PC-9 (cell line): Measurements from ENCODE around the gene NR4A3. TPM values are rescaled to one million over a fixed set of nuclear protein-coding genes. Genes with fewer than 3 reads are reported as not detected.

ENCODE experiments used
- BruUV-seq: library from RNA; stranded (reverse); fragments of 400-500 nt; replicated peaks from 2 replicates; lab custom pipeline; 2021; lab: Mats Ljungman, UMichigan
- CTCF ChIA-PET: fragments of 300-600 bp; sonication (Branson Sonifier 250); formaldehyde crosslinking; loops from one replicate; lab custom pipeline; 2022; ENCODE audit warnings: antibody characterized with exemption; lab: Charles Lee
- POLR2A ChIA-PET: fragments of 300-600 bp; sonication (Branson Sonifier 250); formaldehyde crosslinking; loops from one replicate; lab custom pipeline; 2022; ENCODE audit warnings: antibody characterized with exemption; ENCODE audit not compliant: unreplicated experiment; lab: Charles Lee
- DNase-seq, 2 experiments: peaks; one replicate each; pipeline versions ENCODE4 v3.0.0 to v3.0.0-alpha.2; 2015 to 2022; ENCODE audit warnings: mixed read lengths in 1 of 2
- H2AFZ ChIP-seq: fragments of 200-600 bp; sonication (generic); 2 replicates; pipeline ENCODE4 v1.8.1; 2017; ENCODE audit warnings: antibody characterized with exemption
- H3F3A ChIP-seq: fragments of 200-600 bp; sonication (generic); 2 replicates; pipeline ENCODE4 v1.8.1; 2017; ENCODE audit warnings: antibody characterized with exemption, mild to moderate bottlenecking, low read depth; ENCODE audit not compliant: insufficient read depth
- H3K27ac ChIP-seq: fragments of 200-600 bp; sonication (generic); 2 replicates; pipeline ENCODE4 v1.6.1; 2016; ENCODE audit warnings: mixed run types
- H3K27me3 ChIP-seq: fragments of 200-600 bp; sonication (generic); 2 replicates; pipeline ENCODE4 v1.6.1; 2016; ENCODE audit warnings: low read depth, mixed run types; ENCODE audit not compliant: insufficient read depth
- H3K36me3 ChIP-seq: fragments of 200-600 bp; sonication (generic); 2 replicates; pipeline ENCODE4 v1.6.1; 2016; ENCODE audit warnings: low read depth, mixed run types
- H3K4me1 ChIP-seq: fragments of 200-600 bp; sonication (generic); replicated peaks from 2 replicates; pipeline ENCODE4 v1.6.1; 2016; ENCODE audit warnings: mixed run types; ENCODE audit not compliant: insufficient read depth
- H3K4me2 ChIP-seq: fragments of 200-600 bp; sonication (generic); 2 replicates; pipeline ENCODE4 v1.6.1; 2017; ENCODE audit warnings: mixed run types
- H3K4me3 ChIP-seq: fragments of 200-600 bp; sonication (generic); 2 replicates; pipeline ENCODE4 v1.6.1; 2016; ENCODE audit warnings: mixed run types
- H3K79me2 ChIP-seq: fragments of 200-600 bp; sonication (generic); 2 replicates; pipeline ENCODE4 v1.6.1; 2017; ENCODE audit warnings: low read depth, mixed run types
- H3K9me2 ChIP-seq: fragments of 200-600 bp; sonication (generic); 2 replicates; pipeline ENCODE4 v1.8.1; 2017; ENCODE audit warnings: mild to moderate bottlenecking; ENCODE audit not compliant: insufficient read depth
- H3K9me3 ChIP-seq: fragments of 200-600 bp; sonication (generic); 2 replicates; pipeline ENCODE4 v1.8.1; 2016; ENCODE audit warnings: low read depth; ENCODE audit not compliant: insufficient read depth
- H4K20me1 ChIP-seq: fragments of 200-600 bp; sonication (generic); 2 replicates; pipeline ENCODE4 v1.8.1; 2017; ENCODE audit not compliant: insufficient read depth
- EZH2 ChIP-seq: fragments of 200-600 bp; sonication (generic); IDR thresholded peaks from 2 replicates; pipeline ENCODE4 v1.8.0; 2017; ENCODE audit warnings: antibody characterized with exemption, low read depth
- intact Hi-C: fragments of 100-400 bp; cut with micrococcal nuclease; formaldehyde crosslinking; loops from one replicate; pipeline ENCODE4 v1.10.0; 2022; ENCODE audit not compliant: unreplicated experiment
- total RNA-seq: library from RNA; stranded (reverse); gene quantifications from 2 replicates; pipeline ENCODE4 v1.2.3, GENCODE V29; 2021
- TF ChIP-seq, protein P1 (sequence below): fragments of 200-600 bp; sonication (generic); conservative IDR thresholded peaks from 2 replicates; pipeline ENCODE4 v1.6.1; 2017; ENCODE audit warnings: mixed run types, antibody characterized with exemption, mild to moderate bottlenecking, moderate library complexity

The NR4A3 gene
- total RNA-seq, 1 experiment from 2014 or later = not detected

DNA sequence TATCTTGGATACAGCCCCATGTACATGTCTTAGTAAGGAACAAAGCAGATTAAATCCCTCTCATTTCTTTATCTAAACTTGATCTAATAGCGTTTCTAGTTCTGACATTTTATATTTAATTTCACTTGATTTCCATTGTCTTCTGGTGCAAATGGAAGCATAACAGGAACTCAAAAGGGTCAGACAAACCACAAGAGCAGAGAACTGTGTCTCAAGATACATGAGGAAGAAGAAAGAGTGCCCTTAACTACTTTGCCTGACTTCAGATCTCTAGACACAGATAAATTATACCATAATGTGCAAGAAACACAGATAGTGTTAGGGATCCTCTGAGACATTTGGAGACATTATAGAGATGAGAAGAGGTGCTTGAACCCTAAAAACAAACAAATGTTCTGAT is 64.1 kb downstream of the NR4A3 start:
- Histone ChIP-seq H3K79me2 (no peaks in the 10 kb centered on the region), H3K27me3 (no peaks in the 10 kb centered on the region), H3K9me3 (no peaks in the 10 kb centered on the region), H4K20me1 (no peaks in the 10 kb centered on the region), H3K27ac (no peak overlapping the region), H2AFZ (no peak overlapping the region), H3F3A (no peaks in the 10 kb centered on the region), H3K36me3 (no peaks in the 10 kb centered on the region), H3K4me3 (no peak overlapping the region), H3K4me2 (no peak overlapping the region), H3K4me1 (no peaks in the 10 kb centered on the region), H3K9me2 (no peaks in the 10 kb centered on the region)
- TF ChIP-seq EZH2 = no peak
- TF ChIP-seq, protein P1, sequence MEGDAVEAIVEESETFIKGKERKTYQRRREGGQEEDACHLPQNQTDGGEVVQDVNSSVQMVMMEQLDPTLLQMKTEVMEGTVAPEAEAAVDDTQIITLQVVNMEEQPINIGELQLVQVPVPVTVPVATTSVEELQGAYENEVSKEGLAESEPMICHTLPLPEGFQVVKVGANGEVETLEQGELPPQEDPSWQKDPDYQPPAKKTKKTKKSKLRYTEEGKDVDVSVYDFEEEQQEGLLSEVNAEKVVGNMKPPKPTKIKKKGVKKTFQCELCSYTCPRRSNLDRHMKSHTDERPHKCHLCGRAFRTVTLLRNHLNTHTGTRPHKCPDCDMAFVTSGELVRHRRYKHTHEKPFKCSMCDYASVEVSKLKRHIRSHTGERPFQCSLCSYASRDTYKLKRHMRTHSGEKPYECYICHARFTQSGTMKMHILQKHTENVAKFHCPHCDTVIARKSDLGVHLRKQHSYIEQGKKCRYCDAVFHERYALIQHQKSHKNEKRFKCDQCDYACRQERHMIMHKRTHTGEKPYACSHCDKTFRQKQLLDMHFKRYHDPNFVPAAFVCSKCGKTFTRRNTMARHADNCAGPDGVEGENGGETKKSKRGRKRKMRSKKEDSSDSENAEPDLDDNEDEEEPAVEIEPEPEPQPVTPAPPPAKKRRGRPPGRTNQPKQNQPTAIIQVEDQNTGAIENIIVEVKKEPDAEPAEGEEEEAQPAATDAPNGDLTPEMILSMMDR = no peak
- ChIA-PET CTCF (no interaction called here), POLR2A (no interaction called here)
- intact Hi-C loops = no loop called here
- BruUV-seq = no TSS peak
- no peak for DNase-seq

DNA sequence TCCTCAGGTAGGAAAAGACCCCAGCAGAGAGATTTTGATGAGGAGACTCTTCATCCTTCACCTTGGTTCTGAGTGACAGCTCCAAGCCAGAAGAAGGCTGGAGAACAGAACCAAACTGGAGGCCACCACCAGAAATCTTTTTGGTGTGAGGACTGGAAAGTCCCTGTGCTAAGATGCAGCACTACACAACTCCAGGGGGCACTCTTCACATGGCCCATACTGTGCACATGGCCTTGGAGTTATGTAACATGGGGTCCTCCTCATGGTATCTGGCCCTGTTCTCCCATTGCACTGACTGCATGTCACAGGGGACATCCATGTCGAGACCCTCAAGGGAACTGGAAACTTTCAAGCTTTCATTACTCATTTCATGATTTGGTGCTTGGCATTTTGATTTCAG is 67.4 kb downstream of the NR4A3 start:
- CTCF ChIA-PET = no interaction called here
- DNase-seq = no peak
- H3K9me2 ChIP-seq = no peaks in the 10 kb centered on the region
- H3K36me3 ChIP-seq = no peaks in the 10 kb centered on the region
- POLR2A ChIA-PET = no interaction called here
- H3K27me3 ChIP-seq = no peaks in the 10 kb centered on the region
- no peaks in the 10 kb centered on the region for H3K79me2 ChIP-seq
- H3K9me3 ChIP-seq = no peaks in the 10 kb centered on the region
- no TSS peak for BruUV-seq
- H2AFZ ChIP-seq = no peak overlapping the region
- no peak overlapping the region for H3K4me2 ChIP-seq
- no peak for TF ChIP-seq EZH2
- TF ChIP-seq, protein P1 = no peak
- no peak overlapping the region for H3K4me3 ChIP-seq
- H3K27ac ChIP-seq = no peak overlapping the region
- no peaks in the 10 kb centered on the region for H4K20me1 ChIP-seq
- H3K4me1 ChIP-seq = no peaks in the 10 kb centered on the region
- intact Hi-C loops = no loop called here
- H3F3A ChIP-seq = no peaks in the 10 kb centered on the region

DNA sequence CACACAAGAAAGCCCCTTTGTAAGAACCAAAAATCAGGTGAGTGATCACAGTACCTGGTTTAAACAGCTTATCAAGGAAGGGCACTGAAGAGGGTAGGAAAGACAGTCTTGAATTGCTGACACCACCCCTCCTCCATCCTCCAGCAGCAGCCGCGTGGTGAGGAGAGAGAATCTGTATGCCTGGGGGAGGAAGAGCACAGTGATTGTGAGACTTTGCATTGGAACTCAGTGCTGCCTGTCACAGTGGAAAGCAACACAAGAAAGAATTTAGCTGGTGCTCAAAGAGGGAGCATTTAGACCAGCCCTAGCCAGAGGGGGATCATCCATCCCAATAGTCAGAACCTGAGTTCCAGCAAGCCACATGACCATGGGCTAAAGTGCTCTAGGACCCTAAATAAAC is 73.1 kb downstream of the NR4A3 start:
- Histone ChIP-seq H3K27ac (no peak overlapping the region), H3K4me1 (no peaks in the 10 kb centered on the region), H3K4me3 (no peak overlapping the region), H3F3A (no peaks in the 10 kb centered on the region), H3K9me2 (no peaks in the 10 kb centered on the region), H3K79me2 (no peaks in the 10 kb centered on the region), H3K27me3 (no peaks in the 10 kb centered on the region), H4K20me1 (no peaks in the 10 kb centered on the region), H3K4me2 (no peak overlapping the region), H3K9me3 (no peaks in the 10 kb centered on the region), H2AFZ (no peak overlapping the region), H3K36me3 (no peaks in the 10 kb centered on the region)
- POLR2A ChIA-PET = no interaction called here
- no peak for DNase-seq
- intact Hi-C loops = no loop called here
- BruUV-seq = no TSS peak
- CTCF ChIA-PET = no interaction called here
- TF ChIP-seq, protein P1 = no peak
- no peak for TF ChIP-seq EZH2
